CD14-positive monocyte (primary cell): ENCODE data around the gene MDH2. TPM values are rescaled to one million over a fixed set of nuclear protein-coding genes. Genes with fewer than 3 reads are reported as not detected.

Experiments
- DNase-seq, 3 donors: peaks; one replicate each; pipeline ENCODE4 v3.0.0-alpha.2; 2011 to 2022
- H2AFZ ChIP-seq: 2 replicates; pipeline ENCODE4 v1.6.0; 2012; ENCODE audit warnings: mild to moderate bottlenecking, low read depth, low read length, inconsistent platforms; ENCODE audit not compliant: insufficient read depth, poor library complexity, severe bottlenecking
- H3K27ac ChIP-seq, 2 donors: 1 replicate in 1 of 2; 2 replicates in 1 of 2; pipeline ENCODE4 v1.5.1; 2012 to 2013; ENCODE audit warnings: low read length in 2 of 2, control low read depth in 1 of 2, inconsistent platforms in 1 of 2, low read depth in 1 of 2, mild to moderate bottlenecking in 1 of 2
- H3K27me3 ChIP-seq, 2 donors: one replicate each; pipeline versions ENCODE4 v1.6.0 to v1.6.1; 2011 to 2013; ENCODE audit warnings: low read length in 2 of 2; ENCODE audit not compliant: control insufficient read depth in 2 of 2, insufficient read depth in 2 of 2
- H3K36me3 ChIP-seq, 2 donors: replicated peaks in 1 of 2; 1 replicate in 1 of 2; 2 replicates in 1 of 2; pipeline versions ENCODE4 v1.5.1 to v1.6.1; 2012 to 2013; ENCODE audit warnings: low read length in 2 of 2, control low read depth in 1 of 2, inconsistent platforms in 1 of 2, mild to moderate bottlenecking in 1 of 2; ENCODE audit not compliant: insufficient read depth in 2 of 2, control insufficient read depth in 1 of 2
- H3K4me1 ChIP-seq, 2 donors: 1 replicate in 1 of 2; 2 replicates in 1 of 2; pipeline versions ENCODE4 v1.5.1 to v1.6.1; 2012 to 2013; ENCODE audit warnings: low read length in 2 of 2, control low read depth in 1 of 2, inconsistent platforms in 1 of 2, mild to moderate bottlenecking in 1 of 2, moderate library complexity in 1 of 2; ENCODE audit not compliant: insufficient read depth in 2 of 2, control insufficient read depth in 1 of 2
- H3K4me2 ChIP-seq: replicated peaks from 2 replicates; pipeline ENCODE3; 2012; ENCODE audit warnings: low read length, moderate library complexity, mild to moderate bottlenecking; ENCODE audit not compliant: poor library complexity, severe bottlenecking; ENCODE audit errors: extremely low read depth
- H3K4me3 ChIP-seq, 3 experiments: fragments of 200-600 bp in 1 of 3; sonication (generic) in 1 of 3; replicated peaks in 1 of 3; 1 replicate in 2 of 3; 2 replicates in 1 of 3; pipeline ENCODE4 v1.5.1; 2011 to 2013; ENCODE audit warnings: low read length in 3 of 3, mild to moderate bottlenecking in 3 of 3, control low read depth in 2 of 3, low read depth in 2 of 3, inconsistent platforms in 1 of 3, moderate library complexity in 1 of 3
- H3K79me2 ChIP-seq: 2 replicates; pipeline ENCODE4 v1.6.0; 2012; ENCODE audit warnings: mild to moderate bottlenecking, control low read depth, inconsistent platforms, low read length, moderate library complexity; ENCODE audit not compliant: insufficient read depth
- H3K9ac ChIP-seq: 2 replicates; pipeline ENCODE4 v1.6.0; 2017; ENCODE audit warnings: low read length, mild to moderate bottlenecking; ENCODE audit not compliant: insufficient read depth, poor library complexity, severe bottlenecking
- H3K9me3 ChIP-seq, 2 donors: replicated peaks in 1 of 2; 1 replicate in 1 of 2; 2 replicates in 1 of 2; pipeline versions ENCODE4 v1.5.1 to v1.6.1; 2012 to 2013; ENCODE audit warnings: low read length in 2 of 2, control low read depth in 1 of 2; ENCODE audit not compliant: control insufficient read depth in 1 of 2, insufficient read depth in 1 of 2
- H4K20me1 ChIP-seq: 2 replicates; pipeline ENCODE4 v1.6.0; 2012; ENCODE audit warnings: mild to moderate bottlenecking, low read length, control low read depth, moderate library complexity; ENCODE audit not compliant: insufficient read depth
- H3K27ac Mint-ChIP-seq, 7 donors: one replicate each; pipeline ENCODE4 v1.8.0; 2020; ENCODE audit warnings: mild to moderate bottlenecking in 7 of 7, mixed read lengths in 7 of 7, moderate library complexity in 6 of 7, inconsistent platforms in 2 of 7
- H3K27me3 Mint-ChIP-seq, 3 donors: one replicate each; pipeline ENCODE4 v1.8.0; 2021 to 2022; ENCODE audit warnings: low read depth in 3 of 3, mild to moderate bottlenecking in 3 of 3, mixed read lengths in 3 of 3, moderate library complexity in 3 of 3, inconsistent platforms in 1 of 3
- H3K36me3 Mint-ChIP-seq, 2 donors: one replicate each; pipeline ENCODE4 v1.8.0; 2020; ENCODE audit warnings: mixed read lengths in 2 of 2, inconsistent platforms in 1 of 2, mild to moderate bottlenecking in 1 of 2
- H3K4me1 Mint-ChIP-seq: one replicate; pipeline ENCODE4 v1.8.0; 2020; ENCODE audit warnings: mild to moderate bottlenecking, mixed read lengths
- H3K4me3 Mint-ChIP-seq, 2 donors: one replicate each; pipeline ENCODE4 v1.8.0; 2020; ENCODE audit warnings: mild to moderate bottlenecking in 2 of 2, mixed read lengths in 2 of 2, moderate library complexity in 1 of 2
- H3K9me3 Mint-ChIP-seq, 7 donors: one replicate each; pipeline ENCODE4 v1.8.0; 2020 to 2022; ENCODE audit warnings: mixed read lengths in 7 of 7, mild to moderate bottlenecking in 6 of 7, moderate library complexity in 6 of 7, inconsistent platforms in 2 of 7
- CTCF ChIP-seq: fragments of 200-600 bp; IDR thresholded peaks from one replicate; pipeline ENCODE4 v1.8.0; 2022; ENCODE audit warnings: antibody characterized with exemption, mild to moderate bottlenecking
- WGBS: methylation state at CpG from one replicate; pipeline ENCODE4 v1.1.5; 2013; ENCODE audit warnings: missing lambda C conversion rate; ENCODE audit not compliant: insufficient coverage; 5-methylcytosine and 5-hydroxymethylcytosine counted together
- intact Hi-C, 2 donors: fragments of 100-400 bp; cut with micrococcal nuclease; formaldehyde crosslinking; loops; one replicate each; pipeline versions ENCODE4 v1.15.0 to v1.15.1; 2023
- polyA plus RNA-seq, 3 donors: library from polyadenylated mRNA; depleted of rRNA in 1 of 3; unstranded in 2 of 3; stranded (reverse) in 1 of 3; fragments of 300-500 nt in 2 of 3; fragments of >200 nt in 1 of 3; fragmentation: Illumina TruSeq in 2 of 3; gene quantifications; 1 replicate in 2 of 3; 2 replicates in 1 of 3; pipeline ENCODE4 v1.2.3, GENCODE V29; 2012 to 2021

MDH2 gene
- polyA plus RNA-seq, 3 donors: 75.2 to 162 (median 129) TPM

- H3K27me3 ChIP-seq: no peaks in the 10 kb centered on the region
- H3K4me2 ChIP-seq: no peak overlapping the region
- no peak for TF ChIP-seq CTCF
- H3K4me1 ChIP-seq: peaks cover 0 to 4% of the 10 kb centered on the region in 2 donors
- no peak overlapping the region for H2AFZ ChIP-seq
- Mint-ChIP-seq H3K36me3 (no peaks in the 10 kb centered on the region), H3K27ac (no peak overlapping the region), H3K4me3 (no peak overlapping the region), H3K9me3 (peaks cover 2 to 13% (median 7%) of the 10 kb centered on the region in 7 donors), H3K4me1 (peaks cover 10% of the 10 kb centered on the region), H3K27me3 (peaks cover 0 to 2% (median 1%) of the 10 kb centered on the region in 3 donors)
- no peak overlapping the region for H3K4me3 ChIP-seq
- no peak for DNase-seq
- no peaks in the 10 kb centered on the region for H4K20me1 ChIP-seq
- intact Hi-C loops: no loop called here
- peaks cover 0 to 22% of the 10 kb centered on the region in 2 donors for H3K9me3 ChIP-seq
- no peaks in the 10 kb centered on the region for H3K36me3 ChIP-seq
- no peak overlapping the region for H3K27ac ChIP-seq
- H3K79me2 ChIP-seq: no peaks in the 10 kb centered on the region
- no peak overlapping the region for H3K9ac ChIP-seq
- 98% methylated on average over 45 of the region's 45 CpGs for WGBS
These were observed 25.6 kb downstream of the MDH2 start for GRCh38 chr7:76073335-76073990.

GRCh38 chr7:76074306-76074971 lies 26.5 kb downstream of the MDH2 start:
- Histone ChIP-seq H4K20me1 (no peaks in the 10 kb centered on the region), H3K9me3 (peaks cover 0 to 22% of the 10 kb centered on the region in 2 donors), H3K27ac (no peak overlapping the region), H3K4me3 (no peak overlapping the region), H3K27me3 (no peaks in the 10 kb centered on the region), H3K36me3 (no peaks in the 10 kb centered on the region), H3K4me2 (no peak overlapping the region), H3K4me1 (no peaks in the 10 kb centered on the region), H3K9ac (no peak overlapping the region), H2AFZ (no peak overlapping the region), H3K79me2 (no peaks in the 10 kb centered on the region)
- WGBS: 95% methylated on average over 35 of the region's 35 CpGs
- Mint-ChIP-seq H3K36me3 (no peaks in the 10 kb centered on the region), H3K4me3 (no peak overlapping the region), H3K27ac (no peak overlapping the region), H3K4me1 (peaks cover 4% of the 10 kb centered on the region), H3K9me3 (peaks cover 2 to 13% (median 7%) of the 10 kb centered on the region in 7 donors), H3K27me3 (peaks cover 0 to 1% (median 1%) of the 10 kb centered on the region in 3 donors)
- TF ChIP-seq CTCF: no peak
- intact Hi-C loops: no loop called here
- DNase-seq: no peak
